ENCODE results near the gene E4F1.

E4F1 gene

GRCh38 chr16:2282866-2283555, 59.6 kb downstream of the E4F1 start:
- TF ChIP-seq CTCF (IDR thresholded peaks at IDR 0.05; ENCODE audit: control insufficient read depth, extremely low read depth, insufficient read depth): no peak
- H3K4me3 ChIP-seq (ENCODE audit: low read depth, low read length): no peak overlapping the region
- DNase-seq (ENCODE audit: low read depth): no peak

GRCh38 chr16:2284001-2284770, 60.8 kb downstream of the E4F1 start:
- no peak overlapping the region for H3K4me3 ChIP-seq (ENCODE audit: low read depth, low read length)
- no peak for DNase-seq (ENCODE audit: low read depth)
- TF ChIP-seq CTCF (IDR thresholded peaks at IDR 0.05; ENCODE audit: control insufficient read depth, extremely low read depth, insufficient read depth): no peak

- no peak for TF ChIP-seq CTCF (IDR thresholded peaks at IDR 0.05; ENCODE audit: control insufficient read depth, extremely low read depth, insufficient read depth)
- no peak overlapping the region for H3K4me3 ChIP-seq (ENCODE audit: low read depth, low read length)
- no peak for DNase-seq (ENCODE audit: low read depth)
These were observed 61.6 kb downstream of the E4F1 start for GRCh38 chr16:2284797-2285576.

All from LNCaP clone FGC (cell line).